KMS-11 (cell line): ENCODE measurements around the gene TIFAB.

Source experiments
- H2AFZ ChIP-seq: fragments of 200-600 bp; sonication (generic); 2 replicates; pipeline ENCODE4 v1.6.1; 2016; ENCODE audit warnings: antibody characterized with exemption, mixed run types, low read depth
- H3K27ac ChIP-seq: fragments of 200-600 bp; sonication (generic); 2 replicates; pipeline ENCODE4 v1.6.1; 2016; ENCODE audit warnings: mild to moderate bottlenecking, mixed run types
- H3K27me3 ChIP-seq: fragments of 200-600 bp; sonication (generic); 2 replicates; pipeline ENCODE4 v1.6.1; 2017; ENCODE audit warnings: mild to moderate bottlenecking, low read depth, mixed run types, moderate library complexity; ENCODE audit not compliant: insufficient read depth
- H3K36me3 ChIP-seq: fragments of 200-600 bp; sonication (generic); 2 replicates; pipeline ENCODE4 v1.6.1; 2017; ENCODE audit warnings: mild to moderate bottlenecking, mixed run types; ENCODE audit not compliant: insufficient read depth
- H3K4me1 ChIP-seq: fragments of 200-600 bp; sonication (generic); 2 replicates; pipeline ENCODE4 v1.6.1; 2016; ENCODE audit warnings: mild to moderate bottlenecking, low read depth, mixed run types; ENCODE audit not compliant: poor library complexity, severe bottlenecking
- H3K4me2 ChIP-seq: fragments of 200-600 bp; sonication (generic); 2 replicates; pipeline ENCODE4 v1.7.0; 2016; ENCODE audit warnings: mild to moderate bottlenecking, mixed run types
- H3K4me3 ChIP-seq: fragments of 200-600 bp; sonication (generic); IDR thresholded peaks from 2 replicates; pipeline ENCODE4 v1.6.1; 2017; ENCODE audit warnings: low read depth, low read length, mixed read lengths; ENCODE audit not compliant: insufficient read depth
- H3K79me2 ChIP-seq: fragments of 200-600 bp; sonication (generic); 2 replicates; pipeline ENCODE4 v1.6.1; 2016; ENCODE audit warnings: low read depth, mixed run types; ENCODE audit not compliant: insufficient read depth
- H3K9ac ChIP-seq: fragments of 200-600 bp; sonication (generic); 2 replicates; pipeline ENCODE4 v1.6.1; 2016; ENCODE audit warnings: mild to moderate bottlenecking, mixed run types
- H4K20me1 ChIP-seq: fragments of 200-600 bp; sonication (generic); 2 replicates; pipeline ENCODE4 v1.6.1; 2016; ENCODE audit warnings: mild to moderate bottlenecking, mixed run types; ENCODE audit not compliant: insufficient read depth
- TF ChIP-seq, protein P1 (sequence below): fragments of 200-600 bp; sonication (generic); conservative IDR thresholded peaks from 2 replicates; pipeline ENCODE4 v1.6.1; 2017; ENCODE audit warnings: low read depth, mild to moderate bottlenecking, antibody characterized with exemption, low read length, moderate library complexity, mixed read lengths

The TIFAB gene

DNA sequence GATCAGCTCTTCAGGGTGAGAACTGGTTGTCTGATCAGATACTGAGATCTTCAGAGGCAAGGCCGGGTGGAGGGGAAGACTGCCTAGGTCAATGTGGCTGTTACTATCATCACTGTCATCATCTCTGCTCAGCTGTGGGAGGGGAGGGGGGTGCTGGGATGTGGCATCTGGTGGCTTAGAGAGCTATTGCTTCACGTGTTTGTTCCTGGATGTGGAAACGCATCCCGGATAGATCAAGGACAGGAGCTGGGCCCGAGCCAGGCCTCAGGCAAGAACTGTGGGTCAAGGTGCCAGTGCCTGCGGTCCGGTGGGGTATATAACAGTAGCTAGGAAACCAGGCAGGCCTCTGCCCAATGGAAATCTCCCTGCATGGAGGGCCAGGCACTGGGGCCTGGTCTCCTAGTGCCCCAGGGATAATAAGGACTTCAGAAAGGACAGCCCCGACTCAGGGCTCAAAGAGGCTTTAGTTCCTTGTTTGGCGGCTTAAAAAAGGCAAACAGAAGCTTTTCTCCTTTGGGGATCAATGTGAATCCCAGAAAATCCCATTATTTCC lies 30.3 kb upstream of the TIFAB start:
- H3K4me1 ChIP-seq: no peaks in the 10 kb centered on the region
- no peak overlapping the region for H3K9ac ChIP-seq
- H2AFZ ChIP-seq: no peak overlapping the region
- no peaks in the 10 kb centered on the region for H3K79me2 ChIP-seq
- TF ChIP-seq, protein P1, sequence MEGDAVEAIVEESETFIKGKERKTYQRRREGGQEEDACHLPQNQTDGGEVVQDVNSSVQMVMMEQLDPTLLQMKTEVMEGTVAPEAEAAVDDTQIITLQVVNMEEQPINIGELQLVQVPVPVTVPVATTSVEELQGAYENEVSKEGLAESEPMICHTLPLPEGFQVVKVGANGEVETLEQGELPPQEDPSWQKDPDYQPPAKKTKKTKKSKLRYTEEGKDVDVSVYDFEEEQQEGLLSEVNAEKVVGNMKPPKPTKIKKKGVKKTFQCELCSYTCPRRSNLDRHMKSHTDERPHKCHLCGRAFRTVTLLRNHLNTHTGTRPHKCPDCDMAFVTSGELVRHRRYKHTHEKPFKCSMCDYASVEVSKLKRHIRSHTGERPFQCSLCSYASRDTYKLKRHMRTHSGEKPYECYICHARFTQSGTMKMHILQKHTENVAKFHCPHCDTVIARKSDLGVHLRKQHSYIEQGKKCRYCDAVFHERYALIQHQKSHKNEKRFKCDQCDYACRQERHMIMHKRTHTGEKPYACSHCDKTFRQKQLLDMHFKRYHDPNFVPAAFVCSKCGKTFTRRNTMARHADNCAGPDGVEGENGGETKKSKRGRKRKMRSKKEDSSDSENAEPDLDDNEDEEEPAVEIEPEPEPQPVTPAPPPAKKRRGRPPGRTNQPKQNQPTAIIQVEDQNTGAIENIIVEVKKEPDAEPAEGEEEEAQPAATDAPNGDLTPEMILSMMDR: no peak
- no peak overlapping the region for H3K4me3 ChIP-seq
- H3K27ac ChIP-seq: no peak overlapping the region
- no peaks in the 10 kb centered on the region for H3K27me3 ChIP-seq
- no peak overlapping the region for H3K4me2 ChIP-seq
- H4K20me1 ChIP-seq: no peaks in the 10 kb centered on the region
- H3K36me3 ChIP-seq: no peaks in the 10 kb centered on the region

DNA sequence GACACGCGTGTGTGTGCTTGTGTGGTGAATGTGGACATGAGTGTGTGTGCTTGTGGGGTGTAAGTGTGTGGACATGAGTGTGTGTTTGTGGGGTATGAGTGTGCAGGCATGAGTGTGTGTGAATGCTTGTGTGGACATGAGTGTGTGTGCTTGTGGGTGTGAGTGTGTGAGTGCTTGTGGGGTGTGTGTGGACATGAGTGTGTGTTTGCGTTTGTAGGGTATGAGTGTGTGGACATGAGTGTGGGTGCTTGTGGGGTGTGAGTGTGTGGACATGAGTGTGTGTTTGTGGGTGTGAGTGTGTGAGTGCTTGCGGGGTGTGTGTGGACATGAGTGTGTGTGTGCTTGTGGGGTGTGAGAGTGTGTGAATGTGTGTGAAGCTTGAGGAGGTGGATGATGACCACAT lies 29.8 kb upstream of the TIFAB start:
- Histone ChIP-seq H3K36me3 (no peaks in the 10 kb centered on the region), H3K4me2 (no peak overlapping the region), H3K9ac (no peak overlapping the region), H4K20me1 (no peaks in the 10 kb centered on the region), H3K27ac (no peak overlapping the region), H3K79me2 (no peaks in the 10 kb centered on the region), H2AFZ (no peak overlapping the region), H3K27me3 (no peaks in the 10 kb centered on the region), H3K4me3 (no peak overlapping the region), H3K4me1 (no peaks in the 10 kb centered on the region)
- TF ChIP-seq, protein P1: no peak

DNA sequence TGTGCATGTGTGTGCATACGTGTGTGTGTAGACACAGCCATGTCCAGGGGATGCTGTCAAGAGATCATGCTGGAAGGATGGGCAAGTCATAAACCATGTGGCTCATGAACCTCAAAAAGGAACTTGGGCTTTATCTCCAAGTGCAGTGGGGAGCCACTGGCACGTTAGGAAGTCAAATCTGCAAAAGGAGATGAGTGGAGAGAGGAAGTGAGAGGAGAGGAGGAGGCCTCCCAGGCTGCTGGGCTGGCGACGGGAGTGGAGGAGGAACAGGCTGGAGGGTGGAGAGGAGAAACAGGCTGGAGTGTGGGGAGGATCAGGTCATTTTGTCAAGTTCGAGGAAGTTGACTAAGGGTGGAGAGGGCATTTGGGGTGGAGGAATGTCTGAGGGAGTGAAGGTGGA lies 29.2 kb upstream of the TIFAB start:
- Histone ChIP-seq H3K27ac (no peak overlapping the region), H2AFZ (no peak overlapping the region), H3K4me1 (no peaks in the 10 kb centered on the region), H3K27me3 (no peaks in the 10 kb centered on the region), H4K20me1 (no peaks in the 10 kb centered on the region), H3K4me3 (no peak overlapping the region), H3K4me2 (no peak overlapping the region), H3K36me3 (no peaks in the 10 kb centered on the region), H3K79me2 (no peaks in the 10 kb centered on the region), H3K9ac (no peak overlapping the region)
- TF ChIP-seq, protein P1: no peak

DNA sequence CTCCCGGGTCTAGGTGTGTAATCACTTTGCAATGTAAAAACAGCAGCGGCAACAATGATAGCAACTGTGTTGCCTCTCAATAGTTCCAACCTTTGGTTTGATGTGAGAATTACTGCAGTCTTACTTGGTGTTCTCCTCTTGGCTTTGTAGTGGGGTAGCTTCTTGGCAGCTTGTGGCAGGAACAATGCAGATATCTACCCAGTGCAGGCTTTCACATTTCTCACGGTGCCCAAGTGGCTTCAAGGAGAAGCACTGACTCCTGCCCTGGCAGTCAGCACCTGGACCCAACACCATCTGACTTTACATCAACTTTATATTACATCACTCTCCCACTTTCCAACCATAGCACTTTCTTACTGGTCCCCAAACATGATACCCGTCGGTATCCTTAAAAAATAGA lies 28.4 kb upstream of the TIFAB start:
- no peak overlapping the region for H3K4me2 ChIP-seq
- H3K27me3 ChIP-seq: no peaks in the 10 kb centered on the region
- no peak overlapping the region for H3K4me3 ChIP-seq
- H3K79me2 ChIP-seq: no peaks in the 10 kb centered on the region
- H2AFZ ChIP-seq: no peak overlapping the region
- no peaks in the 10 kb centered on the region for H4K20me1 ChIP-seq
- H3K4me1 ChIP-seq: no peaks in the 10 kb centered on the region
- TF ChIP-seq, protein P1: no peak
- H3K27ac ChIP-seq: no peak overlapping the region
- H3K9ac ChIP-seq: no peak overlapping the region
- H3K36me3 ChIP-seq: no peaks in the 10 kb centered on the region
